PC-3 (cell line): ENCODE results near the gene CSNK1E. TPM values are rescaled to one million over a fixed set of nuclear protein-coding genes. Genes with fewer than 3 reads are reported as not detected.

Source experiments
- ATAC-seq: fragments of 200-7000 bp; cut with Tn5 transposase; 2 replicates; pipeline ENCODE4 v1.9.1; 2020; ENCODE audit warnings: mild to moderate bottlenecking, moderate library complexity
- BruUV-seq: library from RNA; stranded (reverse); fragments of 400-500 nt; replicated peaks from 2 replicates; lab custom pipeline; 2021; lab: Mats Ljungman, UMichigan
- CTCF ChIA-PET: fragments of 300-600 bp; sonication (Branson Sonifier 250); formaldehyde crosslinking; loops from one replicate; lab custom pipeline; 2022; ENCODE audit warnings: antibody characterized with exemption; lab: Charles Lee
- POLR2A ChIA-PET: fragments of 300-600 bp; sonication (Branson Sonifier 250); formaldehyde crosslinking; loops from one replicate; lab custom pipeline; 2022; ENCODE audit warnings: antibody characterized with exemption; ENCODE audit not compliant: unreplicated experiment; lab: Charles Lee
- DNase-seq: peaks from one replicate; pipeline ENCODE4 v3.0.0-alpha.2; 2015
- H2AFZ ChIP-seq: fragments of 300-600 bp; sonication (generic); 2 replicates; pipeline ENCODE4 v1.6.0; 2016; ENCODE audit warnings: antibody characterized with exemption, low read length
- H3F3A ChIP-seq: fragments of 300-600 bp; sonication (generic); one replicate; pipeline ENCODE4 v1.6.0; 2017; ENCODE audit warnings: antibody characterized with exemption, low read length, control low read depth, mild to moderate bottlenecking; ENCODE audit not compliant: unreplicated experiment
- H3K27ac ChIP-seq: fragments of 300-600 bp; sonication (generic); 2 replicates; pipeline ENCODE4 v1.5.1; 2016; ENCODE audit warnings: mild to moderate bottlenecking, low read length
- H3K27me3 ChIP-seq: fragments of 300-600 bp; sonication (generic); 2 replicates; pipeline ENCODE4 v1.6.1; 2016; ENCODE audit warnings: low read length, mixed read lengths
- H3K36me3 ChIP-seq: fragments of 300-600 bp; sonication (generic); 2 replicates; pipeline ENCODE4 v1.6.1; 2016; ENCODE audit warnings: low read depth, mixed run types, low read length, mixed read lengths
- H3K4me1 ChIP-seq: fragments of 300-600 bp; sonication (generic); 2 replicates; pipeline ENCODE4 v1.5.1; 2016; ENCODE audit warnings: low read length; ENCODE audit not compliant: insufficient read depth
- H3K4me2 ChIP-seq: fragments of 300-600 bp; sonication (generic); 2 replicates; pipeline ENCODE4 v1.6.0; 2016; ENCODE audit warnings: low read length
- H3K4me3 ChIP-seq: fragments of 300-600 bp; sonication (generic); 2 replicates; pipeline ENCODE4 v1.5.1; 2016; ENCODE audit warnings: mild to moderate bottlenecking, low read length, mixed read lengths
- H3K79me2 ChIP-seq: fragments of 300-600 bp; sonication (generic); 2 replicates; pipeline ENCODE4 v1.6.1; 2017; ENCODE audit warnings: low read length, mixed read lengths
- H3K9ac ChIP-seq: fragments of 300-600 bp; sonication (generic); 2 replicates; pipeline ENCODE4 v1.6.0; 2016; ENCODE audit warnings: mild to moderate bottlenecking, low read length
- H3K9me2 ChIP-seq: fragments of 300-600 bp; sonication (generic); replicated peaks from 2 replicates; pipeline ENCODE4 v1.6.1; 2016; ENCODE audit warnings: mixed run types, low read length, mixed read lengths
- H3K9me3 ChIP-seq: fragments of 300-600 bp; sonication (generic); 2 replicates; pipeline ENCODE4 v1.6.1; 2016; ENCODE audit warnings: low read length, mixed read lengths
- H4K20me1 ChIP-seq: fragments of 300-600 bp; sonication (generic); 2 replicates; pipeline ENCODE4 v1.6.1; 2016; ENCODE audit warnings: low read length, mixed read lengths
- CTCF ChIP-seq: fragments of 300-600 bp; sonication (generic); conservative IDR thresholded peaks from 2 replicates; pipeline ENCODE4 v1.5.1; 2017; ENCODE audit warnings: antibody characterized with exemption, low read depth, mild to moderate bottlenecking, low read length
- EZH2 ChIP-seq: fragments of 300-600 bp; sonication (generic); IDR thresholded peaks from one replicate; pipeline ENCODE4 v1.6.1; 2017; ENCODE audit warnings: antibody characterized with exemption, mild to moderate bottlenecking, low read length; ENCODE audit not compliant: unreplicated experiment
- EZH2phosphoT487 ChIP-seq: fragments of 300-600 bp; sonication (generic); IDR thresholded peaks from 2 replicates; pipeline ENCODE4 v1.6.1; 2018; ENCODE audit warnings: mild to moderate bottlenecking, antibody characterized with exemption, low read length, borderline replicate concordance
- intact Hi-C: fragments of 100-400 bp; cut with micrococcal nuclease; formaldehyde crosslinking; loops from 2 replicates; pipeline ENCODE4 v1.9.0; 2023
- total RNA-seq: library from RNA; depleted of rRNA; stranded (reverse); fragments of >200 nt; gene quantifications from 2 replicates; pipeline ENCODE4 v1.2.3, GENCODE V29; 2014

CSNK1E gene
- total RNA-seq, 1 experiment from 2014 or later: 147 TPM

- H2AFZ ChIP-seq: no peak overlapping the region
- H3K4me2 ChIP-seq: no peak overlapping the region
- H3K9me2 ChIP-seq: no peaks in the 10 kb centered on the region
- peaks cover 57% of the 10 kb centered on the region for H3K4me1 ChIP-seq
- peaks cover 47% of the 10 kb centered on the region for H4K20me1 ChIP-seq
- no peak overlapping the region for H3K4me3 ChIP-seq
- DNase-seq: no peak
- no peak for TF ChIP-seq EZH2phosphoT487
- no peak for TF ChIP-seq EZH2
- TF ChIP-seq CTCF: no peak
- ChIA-PET POLR2A (no interaction called here), CTCF (no interaction called here)
- H3K9ac ChIP-seq: no peak overlapping the region
- intact Hi-C loops: no loop called here
- no peaks in the 10 kb centered on the region for H3K9me3 ChIP-seq
- H3K36me3 ChIP-seq: peaks cover 50% of the 10 kb centered on the region
- H3K79me2 ChIP-seq: peaks cover 99% of the 10 kb centered on the region
- no peak for ATAC-seq
- no peaks in the 10 kb centered on the region for H3F3A ChIP-seq
- H3K27me3 ChIP-seq: no peaks in the 10 kb centered on the region
- no TSS peak for BruUV-seq
- H3K27ac ChIP-seq: peak overlapping the region; percentile 30
Measured at GRCh38 chr22:38310518-38311322, 6.5 kb downstream of the CSNK1E start.

- H4K20me1 ChIP-seq: peaks cover 51% of the 10 kb centered on the region
- no peaks in the 10 kb centered on the region for H3F3A ChIP-seq
- no peak for TF ChIP-seq EZH2
- no peak for TF ChIP-seq CTCF
- no peak for TF ChIP-seq EZH2phosphoT487
- no TSS peak for BruUV-seq
- peak overlapping the region; percentile 30 for H3K27ac ChIP-seq
- H3K9me3 ChIP-seq: no peaks in the 10 kb centered on the region
- ChIA-PET CTCF (no interaction called here), POLR2A (no interaction called here)
- DNase-seq: no peak
- H3K27me3 ChIP-seq: no peaks in the 10 kb centered on the region
- no peaks in the 10 kb centered on the region for H3K9me2 ChIP-seq
- no peak overlapping the region for H3K4me2 ChIP-seq
- peaks cover 57% of the 10 kb centered on the region for H3K4me1 ChIP-seq
- H3K4me3 ChIP-seq: no peak overlapping the region
- H3K79me2 ChIP-seq: peaks cover 99% of the 10 kb centered on the region
- H2AFZ ChIP-seq: no peak overlapping the region
- H3K36me3 ChIP-seq: peaks cover 52% of the 10 kb centered on the region
- no peak overlapping the region for H3K9ac ChIP-seq
- no peak for ATAC-seq
- intact Hi-C loops: no loop called here
Measured at GRCh38 chr22:38309614-38310517, 7.4 kb downstream of the CSNK1E start.
